GM12892 (cell line): Measurements from ENCODE around the gene CYP4F2.

Source experiments
- POLR2A ChIP-seq: IDR thresholded peaks from 2 replicates; pipeline ENCODE4 v1.6.1; 2011; ENCODE audit warnings: low read depth, low read length, control low read depth
- POLR2AphosphoS5 ChIP-seq: IDR thresholded peaks from 2 replicates; pipeline ENCODE4 v1.6.1; 2011; ENCODE audit warnings: low read depth, low read length, control low read depth

DNA sequence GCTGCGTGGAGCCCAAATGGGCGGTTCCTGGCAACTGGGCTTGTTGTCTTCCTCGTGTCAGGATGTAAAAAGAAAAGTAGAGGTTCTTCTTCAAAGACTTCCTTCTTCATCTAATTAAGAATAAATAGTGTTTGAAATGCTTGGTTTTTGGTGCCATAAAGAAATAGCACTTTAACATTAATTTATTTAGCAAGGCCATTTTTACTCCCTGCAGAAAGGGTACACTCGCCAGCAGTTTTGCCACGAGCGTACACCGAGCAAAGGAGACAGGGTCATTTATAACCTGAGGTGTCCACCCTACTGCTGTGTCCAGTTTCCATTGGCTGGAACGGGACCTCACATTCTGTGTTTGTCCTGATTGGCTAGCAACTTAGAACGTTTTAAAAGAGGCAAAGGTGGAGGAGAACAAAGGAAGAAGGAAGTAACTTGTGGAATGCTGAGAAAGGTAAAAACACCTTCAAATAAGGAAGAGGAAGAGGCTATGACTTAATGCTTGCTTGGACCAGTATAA lies 60.6 kb downstream of the CYP4F2 start:
- TF ChIP-seq POLR2AphosphoS5 (no peak), POLR2A (no peak)
